Heart left ventricle (tissue), 16 donors: ENCODE measurements around the gene ZDHHC20. TPM values are rescaled to one million over a fixed set of nuclear protein-coding genes. Genes with fewer than 3 reads are reported as not detected.

Experiments used
- ATAC-seq, 4 donors: fragments of 200-7000 bp; cut with Tn5 transposase; one replicate each; pipeline ENCODE4 v1.9.1; 2020 to 2022; ENCODE audit warnings: moderate library complexity in 4 of 4, mild to moderate bottlenecking in 3 of 4, moderate number of reproducible peaks in 1 of 4
- DNase-seq, 5 donors: peaks; one replicate each; pipeline ENCODE4 v3.0.0-alpha.2; 2020
- H3K27ac ChIP-seq, 12 donors: fragments of 200-600 bp; sonication (generic) in 4 of 12; one replicate each; pipeline versions ENCODE4 v1.5.0 to v1.8.0; 2016 to 2022; ENCODE audit warnings: mild to moderate bottlenecking in 2 of 12
- H3K27me3 ChIP-seq, 9 donors: fragments of 200-600 bp; sonication (generic) in 2 of 9; one replicate each; pipeline versions ENCODE4 v1.5.1 to v1.8.0; 2016 to 2022; ENCODE audit warnings: mild to moderate bottlenecking in 3 of 9
- H3K36me3 ChIP-seq, 9 donors: fragments of 200-600 bp; sonication (generic) in 2 of 9; one replicate each; pipeline versions ENCODE4 v1.5.0 to v1.8.0; 2018 to 2022; ENCODE audit warnings: mild to moderate bottlenecking in 2 of 9
- H3K4me1 ChIP-seq, 12 donors: fragments of 200-600 bp; sonication (generic) in 4 of 12; one replicate each; pipeline versions ENCODE4 v1.5.0 to v1.8.0; 2016 to 2022; ENCODE audit warnings: mild to moderate bottlenecking in 3 of 12
- H3K4me3 ChIP-seq, 12 donors: fragments of 200-600 bp; sonication (generic) in 4 of 12; one replicate each; pipeline versions ENCODE4 v1.5.0 to v1.8.0; 2017 to 2022; ENCODE audit warnings: mild to moderate bottlenecking in 9 of 12, moderate library complexity in 4 of 12
- H3K9me3 ChIP-seq, 12 donors: fragments of 200-600 bp; sonication (generic) in 4 of 12; one replicate each; pipeline versions ENCODE4 v1.5.0 to v1.8.0; 2016 to 2022; ENCODE audit warnings: mild to moderate bottlenecking in 1 of 12
- CTCF ChIP-seq, 12 donors: fragments of 200-600 bp; sonication (generic) in 4 of 12; IDR thresholded peaks; one replicate each; pipeline versions ENCODE4 v1.5.0 to v1.8.0; 2018 to 2022; ENCODE audit warnings: antibody characterized with exemption in 12 of 12, mild to moderate bottlenecking in 5 of 12
- POLR2A ChIP-seq, 2 donors: fragments of 450-650 bp; IDR thresholded peaks; one replicate each; pipeline ENCODE4 v1.6.1; 2017; ENCODE audit warnings: antibody characterized with exemption in 2 of 2, mild to moderate bottlenecking in 2 of 2, moderate library complexity in 2 of 2
- WGBS, 4 donors: extraction: QIAGEN DNeasy Blood & Tissue Kit in 2 of 4; methylation state at CpG; one replicate each; pipeline versions ENCODE4 v1.1.5 to v1.1.7; 2013 to 2018; 5-methylcytosine and 5-hydroxymethylcytosine counted together
- intact Hi-C, 10 donors: fragments of 100-400 bp; cut with DNase I; formaldehyde crosslinking; loops; one replicate each; pipeline versions ENCODE4 v1.11.1 to v1.14.2; 2022
- polyA plus RNA-seq, 2 donors: library from polyadenylated mRNA; stranded (reverse); fragments of 200-250 nt; gene quantifications; one replicate each; pipeline ENCODE4 v1.2.3, GENCODE V29; 2013
- total RNA-seq, 9 donors: library from RNA; depleted of rRNA in 2 of 9; stranded (reverse); fragments of >200 nt in 2 of 9; fragmentation: NEBNext Ultra II Directional in 3 of 9; extraction: Animal tissue kit (Norgen Biotek cat#: 25700) in 3 of 9; gene quantifications; one replicate each; pipeline versions ENCODE4 v1.1.0 to v1.2.4, GENCODE V29; 2016 to 2023
- donor health status: ischemic (EF 13 %, LVEDD 7.1; RV severe dilation, severe dysfunction).
- donor health status: healthy with polysubstance abuse.
- donor health status: DM: no; HTN: yes; CAD: no.
- donor health status: DM: no; HTN: no; CAD: no.
- donor health status: ischemic (EF 25% LVEDD 6.9; RV normal size, moderate dysfunction).
- donor health status: ischemic (EF 25% LVEDD 5.7; RV mildly dilated, moderate dysfunction).
- donor health status: healthy.
- donor health status: DM: yes; HTN: yes; CAD: no.
- donor health status: ischemic (EF 35%, LVEDD 5.7; RV mildly dilated, moderate dysfunction).
- donor health status: nonischemic (EF 11% LVEDD 7.7; RV severe dilation, severe dysfunction).
- donor health status: DM: yes; HTN: yes; CAD: no.
- donor health status: PGD.
- donor health status: ischemic (EF 29% LVEDD 5.4; RV normal size, mild dysfunction).
- donor health status: nonischemic (EF 23%, LVEDD 6.1; RV moderate dilation, normal function).

The ZDHHC20 gene
- total and polyA plus RNA-seq, 11 donors = 6.2 to 36.4 (median 16.8) TPM

GRCh38 chr13:21341637-21342422 is 117.3 kb downstream of the ZDHHC20 start:
- Histone ChIP-seq H3K9me3 (no peaks in the 10 kb centered on the region), H3K27me3 (no peaks in the 10 kb centered on the region), H3K27ac (no peak overlapping the region), H3K36me3 (no peaks in the 10 kb centered on the region), H3K4me3 (no peak overlapping the region), H3K4me1 (peaks cover 0 to 18% (median 0%) of the 10 kb centered on the region in 12 donors)
- DNase-seq = no peak
- TF ChIP-seq CTCF (IDR thresholded peaks at IDR 0.05) (no peak), POLR2A (IDR thresholded peaks at IDR 0.05) (no peak)
- whole genome bisulfite sequencing, 4 donors = 87 to 90% (median 89%) methylated on average over 19 of the region's 19 CpGs
- no peak for ATAC-seq
- intact Hi-C loops = no loop called here

GRCh38 chr13:21338639-21339278 is 120.3 kb downstream of the ZDHHC20 start:
- H3K36me3 ChIP-seq = no peaks in the 10 kb centered on the region
- peaks cover 0 to 5% (median 0%) of the 10 kb centered on the region in 12 donors for H3K4me1 ChIP-seq
- peaks cover 0 to 4% (median 0%) of the 10 kb centered on the region in 12 donors for H3K9me3 ChIP-seq
- no peaks in the 10 kb centered on the region for H3K27me3 ChIP-seq
- intact Hi-C loops = no loop called here
- no peak overlapping the region for H3K4me3 ChIP-seq
- TF ChIP-seq CTCF (IDR thresholded peaks at IDR 0.05) = no peak
- TF ChIP-seq POLR2A (IDR thresholded peaks at IDR 0.05) = no peak
- H3K27ac ChIP-seq = no peak overlapping the region
- DNase-seq (no peak), ATAC-seq (no peak)
- WGBS, 4 donors = 33 to 71% (median 48%) methylated on average over 4 of the region's 4 CpGs

GRCh38 chr13:21338156-21338555 is 120.9 kb downstream of the ZDHHC20 start:
- H3K36me3 ChIP-seq = no peaks in the 10 kb centered on the region
- intact Hi-C loops = no loop called here
- H3K9me3 ChIP-seq = peaks cover 0 to 4% (median 0%) of the 10 kb centered on the region in 12 donors
- H3K4me3 ChIP-seq = no peak overlapping the region
- DNase-seq = no peak
- H3K27me3 ChIP-seq = no peaks in the 10 kb centered on the region
- TF ChIP-seq CTCF (IDR thresholded peaks at IDR 0.05) = no peak
- no peak for TF ChIP-seq POLR2A (IDR thresholded peaks at IDR 0.05)
- no peak for ATAC-seq
- no peak overlapping the region for H3K27ac ChIP-seq
- no peaks in the 10 kb centered on the region for H3K4me1 ChIP-seq
- WGBS, 4 donors = 83 to 92% (median 86%) methylated on average over 6 of the region's 6 CpGs

- TF ChIP-seq POLR2A (IDR thresholded peaks at IDR 0.05) = no peak
- no peak for TF ChIP-seq CTCF (IDR thresholded peaks at IDR 0.05)
- Histone ChIP-seq H3K9me3 (peaks cover 0 to 4% (median 0%) of the 10 kb centered on the region in 12 donors), H3K27ac (no peak overlapping the region), H3K27me3 (no peaks in the 10 kb centered on the region), H3K4me1 (no peaks in the 10 kb centered on the region), H3K36me3 (no peaks in the 10 kb centered on the region), H3K4me3 (no peak overlapping the region)
- ATAC-seq (no peak), DNase-seq (no peak)
- 76 to 87% (median 80%) methylated on average over 7 to 10 of the region's 10 CpGs for WGBS, 4 donors
- intact Hi-C loops = no loop called here
Observed at GRCh38 chr13:21336609-21337349, 122.3 kb downstream of the ZDHHC20 start.
